ENCODE results near the gene POPDC2.
"Not testable (repeated sequence)": the region's sequence is repeated elsewhere in the genome, so short reads cannot be mapped to it uniquely, and the experiment has no call there.

The POPDC2 gene

DNA sequence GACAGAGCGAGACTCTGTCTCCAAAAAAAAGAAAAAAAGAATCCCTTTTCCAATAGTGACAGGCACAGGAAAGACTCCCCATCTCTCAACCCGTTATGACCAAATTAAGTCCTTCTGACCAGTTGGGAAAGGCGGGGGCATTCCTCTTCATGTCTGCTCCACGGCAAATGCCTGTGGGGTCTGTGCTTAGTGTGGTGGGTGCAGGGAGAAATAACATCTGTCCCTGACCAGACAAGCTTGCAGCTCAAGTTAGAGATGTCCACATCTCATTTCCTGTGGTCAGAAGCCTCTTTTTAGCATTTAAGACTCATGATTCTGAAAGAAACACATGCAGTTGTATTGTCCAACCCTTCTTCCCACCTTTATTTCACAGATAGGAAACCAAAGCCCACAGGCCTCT, 46.5 kb downstream of the POPDC2 start:
- no peak for DNase-seq (ENCODE audit: low read depth, low spot score)

DNA sequence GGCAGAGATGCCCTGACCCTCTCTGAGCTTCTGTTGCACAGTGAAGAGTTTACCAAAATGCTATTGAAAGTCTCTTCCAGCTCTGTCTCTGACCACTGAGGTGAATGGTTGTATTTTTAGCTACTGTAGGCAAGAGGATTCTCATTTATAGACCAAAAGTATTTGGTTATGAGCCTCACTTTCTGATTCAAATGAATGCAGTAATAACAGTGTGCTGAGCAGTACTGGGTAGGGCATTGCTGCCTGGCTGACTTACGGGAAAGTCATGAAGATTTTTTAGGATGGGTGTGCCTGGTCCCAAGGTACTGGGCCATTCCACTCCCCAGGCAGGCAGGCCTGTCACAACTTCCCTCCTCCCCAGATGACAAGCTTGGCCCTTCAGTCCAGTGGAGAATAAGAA, 47.2 kb downstream of the POPDC2 start:
- no peak for DNase-seq (ENCODE audit: low read depth, low spot score)

DNA sequence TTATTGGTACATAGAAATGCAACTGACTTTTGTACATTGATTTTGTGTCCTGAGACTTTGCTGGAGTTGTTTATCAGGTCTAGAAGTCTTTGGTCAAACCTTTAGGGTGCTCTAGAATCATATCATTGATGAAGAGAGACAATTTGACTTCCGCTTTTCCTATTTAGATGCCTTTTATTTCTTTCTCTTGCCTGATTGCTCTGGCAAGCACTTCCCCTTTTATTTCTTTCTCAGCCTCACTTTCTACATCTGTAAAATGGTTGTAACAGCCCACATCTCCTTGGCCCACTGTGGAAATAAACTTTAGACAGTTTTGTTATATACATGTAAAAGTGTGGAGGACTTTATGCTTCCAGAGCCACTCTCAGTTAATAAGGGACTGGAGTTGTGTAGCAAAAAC, 48.7 kb downstream of the POPDC2 start:
- no peak for DNase-seq (ENCODE audit: low read depth, low spot score)

DNA sequence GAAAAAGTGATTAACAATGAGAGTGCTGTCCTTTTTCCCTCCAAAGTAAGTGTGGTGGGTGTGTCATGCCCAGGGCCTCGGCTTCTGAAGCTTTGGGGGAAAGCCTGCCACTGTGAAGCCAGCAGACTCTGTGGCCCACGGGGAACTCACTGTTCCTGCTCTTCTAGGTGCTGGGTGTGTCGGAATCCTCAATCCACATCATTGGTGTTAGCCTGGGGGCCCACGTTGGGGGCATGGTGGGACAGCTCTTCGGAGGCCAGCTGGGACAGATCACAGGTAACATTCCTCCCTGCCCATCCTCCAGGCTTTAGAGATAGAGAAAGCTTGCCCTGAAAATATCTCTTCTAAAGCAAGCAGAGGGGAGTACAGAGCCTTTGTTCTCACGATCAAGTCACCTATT, 51.1 kb downstream of the POPDC2 start:
- DNase-seq (ENCODE audit: low read depth, low spot score) = no peak

DNA sequence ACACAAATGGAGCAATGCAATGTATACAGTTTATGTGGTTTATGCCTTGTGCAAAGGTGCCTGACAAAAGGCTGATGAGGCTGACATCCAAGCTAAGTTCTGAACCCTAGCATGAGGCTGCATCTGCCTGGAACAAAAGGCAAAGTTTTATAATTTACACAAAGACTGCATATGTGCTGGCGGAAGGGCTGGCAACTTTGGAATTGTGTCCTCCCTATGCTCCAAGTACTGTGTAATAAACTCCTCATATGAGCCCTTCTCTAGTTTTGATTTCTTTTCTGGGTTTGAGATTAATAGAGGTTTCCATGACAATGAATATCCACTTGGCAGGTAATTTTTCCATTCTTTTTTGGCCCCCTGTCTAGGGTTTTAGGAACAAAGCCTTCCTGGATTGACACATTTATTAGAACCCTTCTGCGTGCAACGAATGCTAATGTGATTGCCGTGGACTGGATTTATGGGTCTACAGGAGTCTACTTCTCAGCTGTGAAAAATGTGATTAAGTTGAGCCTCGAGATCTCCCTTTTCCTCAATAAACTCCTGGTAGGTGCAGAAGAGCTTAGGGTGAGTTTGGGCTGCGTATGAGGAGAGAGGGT, 51.9 kb downstream of the POPDC2 start:
- DNase-seq (ENCODE audit: low read depth, low spot score) = no peak

DNA sequence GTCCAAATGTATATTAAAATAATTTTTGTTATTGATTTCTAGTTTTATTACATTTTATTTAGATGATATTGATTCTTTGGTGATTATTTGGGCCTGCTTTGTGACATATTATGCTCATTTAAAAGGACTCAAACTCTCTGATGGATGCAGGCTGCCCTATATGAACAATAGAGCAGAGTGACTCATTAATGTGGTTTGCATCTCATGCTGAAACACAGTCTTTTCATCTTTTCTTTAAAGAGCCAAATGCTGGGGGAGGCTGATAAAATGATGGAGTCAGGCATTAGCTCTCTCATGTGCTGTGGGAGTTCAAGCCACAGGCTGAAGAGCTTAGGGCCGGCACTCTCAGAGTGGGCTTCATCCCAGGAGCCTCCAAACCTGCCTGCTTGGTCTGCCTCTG, 55.5 kb downstream of the POPDC2 start:
- no peak for DNase-seq (ENCODE audit: low read depth, low spot score)

DNA sequence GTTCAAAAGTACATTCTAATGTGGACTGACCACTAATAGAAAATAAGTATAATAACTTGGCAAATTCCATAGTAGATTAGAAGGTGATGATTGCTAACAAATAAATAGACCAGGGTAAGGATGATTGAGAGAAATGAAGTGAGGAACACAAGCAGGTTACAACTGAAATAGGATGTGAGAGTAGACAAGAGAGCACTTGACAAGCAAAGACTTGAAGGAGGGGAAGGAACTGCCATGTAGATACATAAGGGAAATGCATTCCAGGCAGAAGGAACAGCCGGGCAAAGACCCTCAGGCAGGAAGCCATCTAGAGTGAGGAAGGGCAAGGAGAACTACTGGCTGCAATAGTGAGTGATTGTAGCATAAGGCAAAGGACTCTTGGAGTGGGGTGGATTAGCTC, 57.7 kb downstream of the POPDC2 start:
- no peak for DNase-seq (ENCODE audit: low read depth, low spot score)

DNA sequence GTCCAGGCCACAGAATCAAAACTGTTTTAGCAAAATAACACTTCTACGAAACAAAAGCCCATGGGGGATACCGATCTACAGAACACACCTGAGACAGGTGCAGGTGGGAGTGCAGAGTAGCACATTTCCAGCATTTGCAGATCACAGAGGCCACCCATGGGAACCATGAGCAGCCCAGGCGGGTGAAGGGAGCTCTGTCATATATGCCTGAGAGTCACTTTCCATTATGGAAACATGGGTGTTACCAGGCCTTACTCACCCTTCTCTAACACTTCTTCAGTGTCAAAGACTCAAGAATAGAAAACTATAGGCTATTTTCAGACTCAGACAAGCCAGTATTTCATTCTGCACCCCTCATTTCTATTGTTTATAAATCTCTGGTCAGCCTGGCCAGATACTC, 59.2 kb downstream of the POPDC2 start:
- DNase-seq (ENCODE audit: low read depth, low spot score) = no peak

DNA sequence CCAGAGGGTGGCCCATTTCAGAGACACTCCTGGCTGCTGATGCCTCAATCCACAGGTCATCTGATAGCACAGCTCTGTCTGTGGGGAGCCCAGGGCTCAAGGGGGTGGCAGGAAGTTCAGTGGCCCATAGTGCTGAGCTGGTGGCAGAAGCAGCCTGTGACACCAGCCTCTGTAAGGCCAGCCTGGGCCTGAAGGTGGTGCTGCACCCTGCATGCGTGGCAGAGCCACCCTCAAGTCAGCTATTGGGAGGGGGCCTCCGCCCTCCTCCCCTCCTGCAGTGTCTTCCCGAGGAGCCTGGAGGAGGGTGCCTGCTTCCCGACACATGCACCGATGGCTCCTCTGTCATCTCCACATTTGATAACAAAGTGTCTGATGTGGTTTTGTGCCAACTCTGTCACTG, 59.7 kb downstream of the POPDC2 start:
- DNase-seq (ENCODE audit: low read depth, low spot score) = no peak

DNA sequence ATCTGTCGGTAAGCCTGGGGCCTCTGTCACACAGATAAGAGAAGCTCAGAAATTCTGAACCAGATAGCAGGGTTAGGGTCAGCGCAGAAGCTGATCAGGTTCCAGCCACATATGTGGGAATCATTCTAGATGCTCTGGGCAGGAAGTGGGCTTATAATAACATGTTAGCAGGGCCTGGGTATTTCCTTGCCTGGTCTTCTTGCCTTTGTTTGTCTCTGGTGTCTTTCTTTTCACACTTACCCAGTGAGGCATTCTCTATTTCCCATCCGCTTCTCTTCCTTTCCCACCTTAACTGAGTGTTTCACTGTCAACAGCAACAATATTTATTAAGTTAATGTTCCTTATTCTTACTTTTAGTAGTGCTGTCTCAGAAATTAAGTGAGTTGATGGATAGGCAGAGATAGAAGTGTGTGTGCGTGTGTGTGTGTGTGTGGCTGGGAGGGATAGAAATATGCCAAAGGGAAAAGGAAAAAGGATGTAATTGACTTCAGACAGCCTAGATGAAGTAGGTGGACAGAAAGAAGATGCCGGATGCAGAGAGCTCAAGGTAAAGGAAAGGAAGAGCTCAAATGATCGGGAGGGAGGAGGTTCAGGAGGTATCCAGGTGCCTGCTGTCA, 60.7 kb downstream of the POPDC2 start:
- DNase-seq (ENCODE audit: low read depth, low spot score) = no peak

DNA sequence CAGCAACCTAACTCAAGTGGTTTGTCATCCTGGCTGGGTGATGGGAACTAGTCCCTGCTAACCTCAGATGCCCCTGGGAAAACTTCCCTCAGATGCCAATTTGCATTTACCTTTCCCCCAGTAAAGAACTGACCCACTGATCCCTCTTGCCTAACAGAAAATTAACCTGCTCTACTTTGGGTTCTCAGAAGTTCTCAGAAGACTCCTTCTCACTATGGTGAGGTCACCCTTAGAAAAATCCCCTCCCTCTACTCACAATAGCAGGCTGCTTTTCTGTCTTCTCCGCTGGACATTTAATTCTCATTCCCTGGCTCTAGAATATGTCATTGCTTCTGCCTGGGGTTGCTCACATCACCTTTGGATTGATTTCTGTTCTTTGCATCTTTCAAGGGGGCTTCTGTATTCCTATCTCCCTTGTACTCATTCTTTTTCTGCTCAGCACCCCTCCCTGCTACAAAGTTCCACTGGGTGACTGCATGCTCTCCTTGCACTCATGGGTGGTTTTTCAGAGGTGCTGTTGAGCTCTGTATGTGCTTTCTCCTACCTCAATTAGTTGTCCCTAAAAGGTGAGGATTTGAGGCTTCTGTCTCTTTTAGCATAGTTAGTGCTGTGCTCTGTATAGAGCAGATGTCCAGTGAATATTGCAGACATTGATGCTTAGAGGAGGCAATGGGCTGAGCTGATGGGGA, 61.8 kb downstream of the POPDC2 start:
- DNase-seq (ENCODE audit: low read depth, low spot score) = no peak

DNA sequence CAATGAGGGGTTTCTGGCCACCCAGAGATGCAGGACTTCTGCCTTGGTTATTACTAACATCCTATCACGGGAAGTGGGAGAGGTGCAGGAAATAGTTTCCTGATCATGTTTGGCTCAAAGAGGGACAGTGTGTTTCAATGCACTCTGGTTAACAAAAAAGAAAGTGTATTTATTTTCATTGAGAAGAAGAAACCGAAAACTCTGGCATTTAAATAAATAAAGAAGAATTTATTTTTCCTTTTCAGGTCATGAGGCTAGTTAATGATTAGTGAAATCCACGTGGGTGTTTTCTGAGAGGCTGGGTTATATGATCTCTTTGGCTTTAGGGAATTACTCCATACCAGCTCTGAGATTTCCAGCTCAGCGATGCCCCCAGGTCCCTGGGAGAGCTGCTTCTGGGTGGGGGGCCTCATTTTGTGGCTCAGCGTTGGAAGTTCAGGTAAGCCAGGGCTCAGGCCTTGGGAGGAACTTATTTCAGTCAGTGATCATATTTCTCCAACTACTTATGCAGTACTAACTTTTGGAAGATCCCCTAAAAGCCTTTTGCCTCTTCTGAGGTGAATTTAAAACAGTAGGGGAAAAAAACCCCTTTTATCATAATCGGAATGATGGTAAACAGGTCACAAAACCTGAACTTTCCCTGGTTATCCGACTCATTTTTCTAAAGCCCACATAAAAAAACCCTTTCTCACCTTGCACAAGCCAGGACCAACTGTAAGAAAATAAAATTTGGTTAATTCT, 62.7 kb downstream of the POPDC2 start, which contains the start of gene PLA1A:
Gene PLA1A (plus strand): TSS at position 338 of the 741 bp plus-strand sequence. CDS start 29 bp downstream, at position 367.
- no peak for DNase-seq (ENCODE audit: low read depth, low spot score)

DNA sequence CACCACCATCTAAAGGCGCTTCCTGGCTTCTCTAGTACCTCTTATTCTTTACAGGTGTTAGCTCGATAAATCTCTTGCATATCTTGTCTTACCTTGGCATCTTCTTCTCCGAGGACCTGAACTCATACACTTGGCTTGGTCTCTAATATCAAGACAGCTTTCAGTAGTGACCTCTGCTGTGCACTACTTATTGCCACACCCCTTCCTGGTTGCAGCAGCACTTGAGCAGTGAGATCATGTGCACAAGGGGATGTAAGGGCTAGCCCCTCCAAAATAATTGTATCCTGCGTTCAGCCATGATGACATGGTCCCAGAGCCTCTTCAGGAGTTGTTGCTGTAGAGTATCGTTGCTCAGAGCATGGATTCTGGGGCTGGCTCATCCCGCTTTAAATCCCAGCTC, 64.0 kb downstream of the POPDC2 start:
- no peak for DNase-seq (ENCODE audit: low read depth, low spot score)

DNA sequence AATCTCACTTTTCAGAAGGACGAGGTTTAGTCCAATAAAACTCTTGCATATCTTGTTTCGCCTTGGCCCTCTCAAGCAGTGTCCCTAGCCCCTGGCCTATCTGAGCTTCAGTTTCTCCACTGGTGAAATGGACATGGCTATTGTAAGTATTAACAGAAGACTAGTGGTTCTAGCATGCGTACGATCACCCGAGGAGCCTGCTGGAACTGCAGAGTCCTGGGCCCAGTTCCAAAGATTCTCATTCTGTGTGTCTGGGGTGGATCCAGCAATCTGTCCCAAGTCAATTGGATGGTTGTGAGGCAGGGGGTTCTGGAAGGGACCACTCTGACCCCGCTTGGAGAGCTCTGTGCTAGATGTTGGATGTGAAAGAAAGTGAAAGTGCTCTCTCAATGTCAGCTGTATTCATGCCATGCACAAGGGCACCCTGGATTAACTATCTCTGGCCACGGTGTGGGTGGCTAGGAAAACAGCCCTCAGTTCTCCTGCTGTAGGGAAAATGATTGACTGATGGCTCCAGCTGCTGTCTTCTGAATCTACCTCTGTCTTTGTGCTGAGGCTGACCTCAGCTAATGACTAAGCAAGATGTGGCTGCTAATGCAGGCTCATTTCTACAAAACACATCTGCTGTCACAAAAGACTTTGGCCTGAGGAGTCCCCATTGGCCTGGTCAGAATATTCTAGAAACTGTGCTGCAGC, 64.6 kb downstream of the POPDC2 start:
- DNase-seq (ENCODE audit: low read depth, low spot score) = no peak

DNA sequence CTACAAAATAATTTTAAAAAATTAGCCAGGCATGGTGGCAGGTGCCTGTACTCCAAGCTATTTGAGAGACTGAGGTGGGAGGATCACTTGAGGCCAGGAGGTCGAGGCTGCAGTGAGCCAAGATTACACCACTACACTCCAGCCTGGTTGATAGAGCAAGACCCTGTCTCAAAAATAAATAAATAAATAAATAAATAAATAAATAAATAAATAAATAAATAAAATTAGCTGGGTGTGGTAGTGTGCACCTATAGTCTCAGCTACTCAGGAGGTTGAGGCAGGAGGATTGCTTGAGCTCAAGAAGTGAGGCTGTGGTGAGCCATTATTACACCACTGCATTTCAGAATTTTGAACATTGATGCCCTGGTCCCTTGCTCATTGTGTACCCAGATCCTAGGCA, 65.5 kb downstream of the POPDC2 start:
- not testable (repeated sequence) for DNase-seq (ENCODE audit: low read depth, low spot score)

DNA sequence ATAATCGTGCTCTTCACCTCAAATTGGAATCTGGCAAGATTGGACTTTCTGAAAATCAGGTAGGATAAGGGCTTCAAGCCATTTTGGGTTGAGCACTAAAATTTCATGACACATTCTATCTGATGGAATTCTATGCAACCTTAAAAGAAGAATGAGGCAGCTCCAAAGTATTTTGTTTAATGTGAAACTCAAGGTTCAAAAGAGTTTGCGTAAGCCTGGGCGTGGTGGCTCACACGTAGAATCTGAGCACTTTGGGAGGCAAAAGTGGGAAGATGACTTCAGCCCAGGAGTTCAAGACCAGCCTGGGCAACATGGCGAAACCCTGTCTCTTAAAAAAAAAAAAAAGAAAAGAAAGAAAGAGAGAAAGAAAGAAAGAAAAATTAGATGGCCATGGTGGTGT, 66.3 kb downstream of the POPDC2 start:
- no peak for DNase-seq (ENCODE audit: low read depth, low spot score)

DNA sequence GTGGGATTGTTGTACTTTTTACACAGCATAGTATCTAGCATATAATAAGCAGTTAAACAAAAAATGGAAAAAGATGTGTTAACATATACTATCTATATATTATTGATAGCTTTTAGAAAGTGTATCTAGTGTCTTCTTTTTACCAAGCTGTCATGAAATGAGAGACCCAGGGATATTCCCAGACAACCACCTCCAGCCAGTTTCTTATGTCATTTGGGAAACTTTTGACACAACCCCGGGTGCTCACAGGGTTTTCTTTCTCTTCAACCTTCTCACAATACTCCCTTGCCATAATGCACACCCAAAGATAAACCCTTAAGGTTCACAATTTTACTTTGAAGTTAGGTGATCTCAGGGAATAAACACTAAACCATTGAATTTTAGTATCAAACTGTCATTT, 67.5 kb downstream of the POPDC2 start:
- no peak for DNase-seq (ENCODE audit: low read depth, low spot score)

All from iPS DF 19.7 (cell line).